Measurements from ENCODE around the gene BCL2L12. TPM values are rescaled to one million over a fixed set of nuclear protein-coding genes. Genes with fewer than 3 reads are reported as not detected.
"Not testable (repeated sequence)": the region's sequence is repeated elsewhere in the genome, so short reads cannot be mapped to it uniquely, and the experiment has no call there.

BCL2L12 gene
- total RNA-seq, 2 donors from 2014 or later = 17.4 to 60.9 TPM

DNA sequence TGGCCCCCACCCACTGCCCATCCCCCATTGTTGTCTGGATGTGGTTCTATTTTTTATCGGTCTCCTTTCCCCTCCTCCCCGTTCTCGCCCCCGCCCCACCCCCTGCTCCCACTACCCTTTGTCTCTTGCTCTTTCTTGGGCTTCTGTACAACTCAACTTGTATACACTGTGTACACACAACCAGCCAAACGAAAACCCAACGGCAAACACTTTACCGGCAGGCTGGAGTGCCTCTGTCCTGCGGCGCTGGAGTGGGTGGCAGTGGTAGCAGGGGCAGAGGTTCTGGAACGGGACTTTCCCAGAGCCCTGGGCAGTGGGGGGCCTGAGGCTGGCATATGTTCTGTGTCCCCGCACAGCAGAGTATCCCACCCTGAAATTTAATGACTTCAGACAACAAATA is 39.5 kb upstream of the BCL2L12 start:
- Histone ChIP-seq H3K27ac (no peak overlapping the region), H3K4me3 (no peak overlapping the region), H3K36me3 (no peaks in the 10 kb centered on the region), H3K4me1 (no peaks in the 10 kb centered on the region), H3K9me3 (no peaks in the 10 kb centered on the region), H3K27me3 (no peaks in the 10 kb centered on the region), H3K9ac (ENCODE audit: low read depth in 2 of 2, low read length in 2 of 2) (no peak overlapping the region)
- TF ChIP-seq, protein P1, sequence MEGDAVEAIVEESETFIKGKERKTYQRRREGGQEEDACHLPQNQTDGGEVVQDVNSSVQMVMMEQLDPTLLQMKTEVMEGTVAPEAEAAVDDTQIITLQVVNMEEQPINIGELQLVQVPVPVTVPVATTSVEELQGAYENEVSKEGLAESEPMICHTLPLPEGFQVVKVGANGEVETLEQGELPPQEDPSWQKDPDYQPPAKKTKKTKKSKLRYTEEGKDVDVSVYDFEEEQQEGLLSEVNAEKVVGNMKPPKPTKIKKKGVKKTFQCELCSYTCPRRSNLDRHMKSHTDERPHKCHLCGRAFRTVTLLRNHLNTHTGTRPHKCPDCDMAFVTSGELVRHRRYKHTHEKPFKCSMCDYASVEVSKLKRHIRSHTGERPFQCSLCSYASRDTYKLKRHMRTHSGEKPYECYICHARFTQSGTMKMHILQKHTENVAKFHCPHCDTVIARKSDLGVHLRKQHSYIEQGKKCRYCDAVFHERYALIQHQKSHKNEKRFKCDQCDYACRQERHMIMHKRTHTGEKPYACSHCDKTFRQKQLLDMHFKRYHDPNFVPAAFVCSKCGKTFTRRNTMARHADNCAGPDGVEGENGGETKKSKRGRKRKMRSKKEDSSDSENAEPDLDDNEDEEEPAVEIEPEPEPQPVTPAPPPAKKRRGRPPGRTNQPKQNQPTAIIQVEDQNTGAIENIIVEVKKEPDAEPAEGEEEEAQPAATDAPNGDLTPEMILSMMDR (IDR thresholded peaks at IDR 0.05) = no peak
- no peak for DNase-seq
- intact Hi-C loops (cut with DNase I) = no loop called here

DNA sequence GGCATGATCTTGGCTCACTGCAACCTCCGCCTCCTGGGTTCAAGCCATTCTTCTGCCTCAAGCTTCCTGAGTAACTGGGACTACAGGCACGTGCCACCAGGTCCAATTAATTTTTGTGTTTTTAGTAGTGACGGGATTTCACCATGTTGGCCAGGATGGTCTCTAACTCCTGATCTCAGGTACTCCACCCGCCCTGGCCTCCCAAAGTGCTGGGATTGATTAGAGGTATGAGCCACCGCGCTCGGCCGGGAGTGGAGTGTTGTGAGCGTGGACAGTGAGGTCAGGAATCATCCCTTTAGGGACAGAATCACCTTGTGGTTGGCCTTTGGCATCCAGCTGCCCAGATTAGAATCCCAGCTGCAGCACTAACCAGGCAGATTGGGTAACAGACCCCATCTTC is 36.1 kb upstream of the BCL2L12 start:
- no peak overlapping the region for H3K27ac ChIP-seq
- H3K9me3 ChIP-seq = no peaks in the 10 kb centered on the region
- no peak overlapping the region for H3K9ac ChIP-seq (ENCODE audit: low read depth in 2 of 2, low read length in 2 of 2)
- no peak for DNase-seq
- no peaks in the 10 kb centered on the region for H3K27me3 ChIP-seq
- H3K4me3 ChIP-seq = no peak overlapping the region
- H3K4me1 ChIP-seq = no peaks in the 10 kb centered on the region
- no peaks in the 10 kb centered on the region for H3K36me3 ChIP-seq
- TF ChIP-seq, protein P1 (IDR thresholded peaks at IDR 0.05) = no peak
- intact Hi-C loops (cut with DNase I) = no loop called here

DNA sequence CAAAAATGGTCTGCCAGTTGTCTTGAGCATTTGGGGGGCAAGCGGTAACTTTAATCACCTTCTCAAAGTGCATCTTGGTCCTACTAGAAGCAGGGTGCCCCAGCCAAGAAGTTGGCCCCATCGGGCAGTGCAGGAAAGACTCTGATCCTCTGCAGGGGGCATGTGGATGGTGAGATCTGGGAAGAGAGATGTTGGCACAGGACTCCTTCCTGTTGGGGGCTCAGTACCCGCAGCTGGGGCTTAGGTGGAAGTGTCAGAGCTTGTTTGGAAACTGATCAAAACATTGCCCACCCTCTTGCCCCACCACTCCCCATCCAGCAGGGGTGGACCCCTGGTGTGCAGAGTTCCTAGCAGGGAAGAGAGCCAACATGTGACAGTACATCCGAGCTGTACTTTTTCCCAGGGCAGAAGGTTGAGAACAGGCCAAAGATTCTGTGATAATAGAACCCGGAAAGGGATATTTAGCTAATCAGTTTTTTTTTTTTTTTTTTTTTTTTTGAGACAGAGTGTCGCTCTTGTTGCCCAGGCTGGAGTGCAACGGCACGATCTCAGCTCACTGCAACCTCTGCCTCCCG is 34.6 kb upstream of the BCL2L12 start:
- no peak overlapping the region for H3K27ac ChIP-seq
- intact Hi-C loops (cut with DNase I) = no loop called here
- no peaks in the 10 kb centered on the region for H3K4me1 ChIP-seq
- TF ChIP-seq, protein P1 (IDR thresholded peaks at IDR 0.05) = no peak
- no peak for DNase-seq
- H3K9ac ChIP-seq (ENCODE audit: low read depth in 2 of 2, low read length in 2 of 2) = no peak overlapping the region
- H3K9me3 ChIP-seq = no peaks in the 10 kb centered on the region
- H3K36me3 ChIP-seq = no peaks in the 10 kb centered on the region
- H3K27me3 ChIP-seq = no peaks in the 10 kb centered on the region
- no peak overlapping the region for H3K4me3 ChIP-seq

DNA sequence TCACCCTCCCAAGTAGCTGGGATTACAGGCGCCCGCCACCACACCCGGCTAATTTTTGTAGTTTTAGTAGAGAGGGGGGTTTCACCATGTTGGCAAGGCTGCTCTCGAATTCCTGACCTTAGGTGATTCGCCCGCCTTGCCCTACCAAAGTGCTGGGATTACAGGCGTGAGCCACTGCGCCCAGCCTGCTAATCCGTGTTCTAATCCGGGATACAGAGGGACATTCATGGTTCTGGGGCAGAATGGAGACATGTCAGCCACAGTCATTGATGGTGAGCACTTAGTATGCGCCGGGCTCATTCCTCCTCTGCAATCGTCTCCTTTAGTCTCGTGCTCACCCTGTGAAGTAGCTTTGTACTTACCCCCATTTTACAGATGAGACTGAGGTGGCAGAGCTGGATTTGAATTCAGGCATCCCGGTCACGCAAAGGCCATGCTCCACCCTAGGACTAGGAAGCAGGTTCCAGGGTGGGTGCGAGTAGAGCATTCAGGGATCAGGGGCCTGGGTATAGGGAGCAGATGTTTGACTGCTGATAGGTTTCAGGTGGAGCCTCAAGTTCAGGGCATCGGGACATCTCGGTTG is 34.0 kb upstream of the BCL2L12 start:
- Histone ChIP-seq H3K27ac (no peak overlapping the region), H3K4me1 (no peaks in the 10 kb centered on the region), H3K4me3 (no peak overlapping the region), H3K9me3 (no peaks in the 10 kb centered on the region), H3K27me3 (no peaks in the 10 kb centered on the region), H3K36me3 (no peaks in the 10 kb centered on the region), H3K9ac (ENCODE audit: low read depth in 2 of 2, low read length in 2 of 2) (no peak overlapping the region)
- TF ChIP-seq, protein P1 (IDR thresholded peaks at IDR 0.05) = no peak
- no peak for DNase-seq
- intact Hi-C loops (cut with DNase I) = no loop called here

DNA sequence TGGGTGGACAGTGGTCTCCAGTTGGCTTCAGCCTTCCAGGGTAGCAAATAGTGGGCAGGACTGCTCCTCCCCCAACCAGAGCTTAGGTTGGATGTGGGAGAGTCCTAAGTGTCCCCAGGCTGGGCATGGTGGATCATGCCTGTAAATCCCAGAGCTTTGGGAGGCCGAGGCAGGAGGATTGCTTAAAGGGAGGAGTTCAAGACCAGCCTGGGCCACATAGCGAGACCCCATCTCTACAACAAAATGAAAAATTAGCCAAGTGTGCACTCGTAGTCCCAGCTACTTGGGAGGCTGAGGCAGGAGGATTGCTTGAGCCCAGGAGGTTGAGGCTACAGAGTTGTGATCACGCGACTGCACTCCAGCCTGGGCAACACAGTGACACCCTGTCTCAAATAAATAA is 33.2 kb upstream of the BCL2L12 start:
- intact Hi-C loops (cut with DNase I) = no loop called here
- Histone ChIP-seq H3K27ac (no peak overlapping the region), H3K4me3 (no peak overlapping the region), H3K4me1 (no peaks in the 10 kb centered on the region), H3K36me3 (no peaks in the 10 kb centered on the region), H3K27me3 (no peaks in the 10 kb centered on the region), H3K9me3 (no peaks in the 10 kb centered on the region), H3K9ac (ENCODE audit: low read depth in 2 of 2, low read length in 2 of 2) (no peak overlapping the region)
- DNase-seq = no peak
- TF ChIP-seq, protein P1 (IDR thresholded peaks at IDR 0.05) = no peak

DNA sequence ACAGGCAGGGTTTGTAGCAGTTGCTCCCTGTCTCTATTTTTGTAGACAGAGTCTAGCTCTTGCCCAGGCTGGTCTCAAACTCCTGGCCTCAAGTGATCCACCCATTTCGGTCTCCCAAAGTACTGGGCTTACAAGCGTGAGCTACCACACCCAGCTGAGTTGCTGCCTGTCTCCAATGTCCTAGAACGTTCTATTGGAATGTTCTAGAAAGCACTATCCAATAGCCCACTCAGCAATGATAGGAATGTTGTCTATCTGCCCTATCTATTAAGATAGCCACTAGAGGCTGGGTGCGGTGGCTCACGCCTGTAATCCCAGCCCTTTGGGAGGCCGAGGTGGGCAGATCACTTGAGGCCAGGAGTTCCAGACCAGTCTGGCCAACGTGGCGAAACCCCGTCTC is 32.5 kb upstream of the BCL2L12 start:
- H3K27me3 ChIP-seq; H3K4me1 ChIP-seq; H3K9me3 ChIP-seq; H3K27ac ChIP-seq; H3K36me3 ChIP-seq; H3K9ac ChIP-seq (ENCODE audit: low read depth in 2 of 2, low read length in 2 of 2); intact Hi-C loops (cut with DNase I); DNase-seq; H3K4me3 ChIP-seq: not testable (repeated sequence)
